Kidney epithelial cell (primary cell): ENCODE results near the gene USP24. TPM values are rescaled to one million over a fixed set of nuclear protein-coding genes. Genes with fewer than 3 reads are reported as not detected.

Experiments used
- DNase-seq: peaks from one replicate; pipeline ENCODE4 v3.0.0-alpha.2; 2010; ENCODE audit warnings: low read depth
- H3K27me3 ChIP-seq: 2 replicates; pipeline ENCODE4 v1.6.0; 2011; ENCODE audit warnings: low read length; ENCODE audit not compliant: control insufficient read depth, insufficient read depth
- H3K36me3 ChIP-seq: 2 replicates; pipeline ENCODE4 v1.5.1; 2011; ENCODE audit warnings: low read length; ENCODE audit not compliant: control insufficient read depth, insufficient read depth
- H3K4me3 ChIP-seq: 2 replicates; pipeline ENCODE4 v1.5.1; 2011; ENCODE audit warnings: low read depth, mild to moderate bottlenecking, control low read depth, low read length
- total RNA-seq: library from RNA; depleted of rRNA; stranded (reverse); fragments of >200 nt; gene quantifications from 2 replicates; pipeline ENCODE4 v1.2.3, GENCODE V29; 2015
- TF ChIP-seq, protein P1 (sequence below): IDR thresholded peaks from 2 replicates; pipeline ENCODE4 v1.5.1; 2011; ENCODE audit warnings: mild to moderate bottlenecking, moderate library complexity, low read length, control low read depth, inconsistent platforms; ENCODE audit not compliant: insufficient read depth, poor library complexity, severe bottlenecking

USP24 gene
- total RNA-seq, 1 donor from 2014 or later = 27.2 TPM

DNA sequence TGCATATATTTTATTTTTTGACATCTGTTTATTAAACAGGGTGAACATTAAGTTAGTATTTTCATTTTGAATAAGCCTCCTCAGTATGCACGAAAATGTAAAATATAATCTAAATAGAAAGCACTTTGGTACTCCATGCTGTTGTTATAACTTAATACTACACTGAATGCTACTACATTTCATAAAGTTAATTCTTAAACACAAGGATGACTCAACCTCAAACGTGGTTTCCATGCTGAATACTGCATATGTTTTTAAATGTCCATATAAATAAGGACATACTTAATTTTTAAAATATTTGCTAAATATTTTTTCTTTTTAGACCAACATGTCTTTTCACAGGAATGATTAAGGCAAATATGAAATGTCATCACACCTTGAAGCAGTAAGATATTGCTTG, 83.9 kb downstream of the USP24 start:
- Histone ChIP-seq H3K27me3 (no peaks in the 10 kb centered on the region), H3K36me3 (peaks cover 1% of the 10 kb centered on the region), H3K4me3 (no peak overlapping the region)
- TF ChIP-seq, protein P1, sequence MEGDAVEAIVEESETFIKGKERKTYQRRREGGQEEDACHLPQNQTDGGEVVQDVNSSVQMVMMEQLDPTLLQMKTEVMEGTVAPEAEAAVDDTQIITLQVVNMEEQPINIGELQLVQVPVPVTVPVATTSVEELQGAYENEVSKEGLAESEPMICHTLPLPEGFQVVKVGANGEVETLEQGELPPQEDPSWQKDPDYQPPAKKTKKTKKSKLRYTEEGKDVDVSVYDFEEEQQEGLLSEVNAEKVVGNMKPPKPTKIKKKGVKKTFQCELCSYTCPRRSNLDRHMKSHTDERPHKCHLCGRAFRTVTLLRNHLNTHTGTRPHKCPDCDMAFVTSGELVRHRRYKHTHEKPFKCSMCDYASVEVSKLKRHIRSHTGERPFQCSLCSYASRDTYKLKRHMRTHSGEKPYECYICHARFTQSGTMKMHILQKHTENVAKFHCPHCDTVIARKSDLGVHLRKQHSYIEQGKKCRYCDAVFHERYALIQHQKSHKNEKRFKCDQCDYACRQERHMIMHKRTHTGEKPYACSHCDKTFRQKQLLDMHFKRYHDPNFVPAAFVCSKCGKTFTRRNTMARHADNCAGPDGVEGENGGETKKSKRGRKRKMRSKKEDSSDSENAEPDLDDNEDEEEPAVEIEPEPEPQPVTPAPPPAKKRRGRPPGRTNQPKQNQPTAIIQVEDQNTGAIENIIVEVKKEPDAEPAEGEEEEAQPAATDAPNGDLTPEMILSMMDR = no peak
- DNase-seq = no peak

DNA sequence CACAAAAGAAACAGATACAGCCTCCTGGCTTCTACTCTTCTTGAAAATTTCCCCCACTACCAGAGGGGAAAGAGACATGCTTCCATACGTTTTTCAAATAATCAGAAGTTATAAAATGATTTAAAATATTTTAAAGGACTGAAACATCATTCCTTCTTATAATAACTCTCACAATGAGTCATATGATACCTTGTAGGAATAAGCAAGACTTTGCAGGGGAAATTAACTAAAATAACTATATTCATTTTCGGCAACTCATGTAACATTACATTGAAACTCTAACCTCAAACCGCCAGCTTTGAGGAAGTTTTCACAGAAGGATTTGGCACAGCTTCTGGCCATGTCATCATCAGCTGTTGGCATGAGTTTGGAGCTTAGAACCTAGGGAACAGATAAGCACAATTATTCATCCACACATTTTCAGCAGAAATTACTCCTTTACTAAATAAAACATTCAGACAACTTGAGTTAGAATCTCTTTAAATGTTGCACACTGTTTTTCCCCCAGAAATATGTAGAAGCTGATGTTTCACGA, 85.9 kb downstream of the USP24 start:
- no peak for DNase-seq
- H3K4me3 ChIP-seq = no peak overlapping the region
- H3K36me3 ChIP-seq = peaks cover 1% of the 10 kb centered on the region

DNA sequence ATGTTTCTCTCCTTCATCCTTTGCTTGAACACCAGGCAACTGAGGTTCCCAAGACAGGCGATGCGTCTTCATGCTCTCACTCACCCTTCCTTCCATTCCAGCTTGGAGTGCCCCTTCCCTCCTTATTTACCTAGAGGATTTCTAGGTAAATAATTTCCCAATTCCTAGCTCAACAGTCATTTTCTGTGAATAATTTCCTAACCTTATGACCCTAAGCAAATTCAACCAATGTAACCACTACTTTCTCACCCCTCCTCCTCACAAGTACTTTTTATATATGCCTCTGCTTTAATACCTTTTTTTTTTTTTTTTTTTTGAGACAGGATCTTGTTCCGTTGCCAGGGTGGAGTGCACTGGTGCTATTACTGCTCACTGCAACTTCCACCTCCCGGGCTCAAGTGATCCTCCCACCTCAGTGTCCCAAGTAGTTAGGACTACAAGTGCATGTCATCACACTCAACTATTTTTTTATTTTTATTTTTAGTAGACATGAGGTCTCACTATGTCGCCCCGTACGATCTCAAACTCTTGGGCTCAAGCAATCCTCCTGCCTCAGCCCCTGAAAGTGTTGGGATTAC, 86.7 kb downstream of the USP24 start:
- TF ChIP-seq, protein P1 = no peak

More for the DNA sequence above, 85.9 kb downstream of the USP24 start:
- H3K27me3 ChIP-seq = no peaks in the 10 kb centered on the region
- TF ChIP-seq, protein P1 = no peak

DNA sequence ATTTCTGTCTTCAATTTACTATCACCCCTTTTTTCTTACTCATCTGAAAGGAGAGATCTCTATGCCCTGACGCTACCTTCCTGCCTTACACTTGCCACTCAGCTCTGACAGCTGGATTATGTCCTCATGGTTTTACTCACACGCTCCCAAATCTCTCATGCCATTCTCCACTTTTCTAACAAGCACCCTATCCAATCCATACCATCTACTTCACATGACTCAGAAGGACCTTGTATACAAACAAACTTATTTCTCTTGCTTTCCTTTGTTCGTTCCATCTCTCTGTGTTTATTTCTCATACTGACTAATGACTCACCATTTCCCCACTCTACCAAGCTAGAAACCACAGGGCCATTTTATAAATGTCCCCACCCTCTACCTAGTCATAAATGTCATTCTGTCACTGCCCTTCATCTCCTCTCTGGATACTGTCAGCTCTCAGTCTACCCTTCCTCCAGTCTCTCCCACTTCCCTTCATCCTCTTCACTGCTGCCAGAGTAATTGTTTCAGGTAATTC, 87.3 kb downstream of the USP24 start:
- H3K36me3 ChIP-seq = peaks cover 1% of the 10 kb centered on the region
- H3K4me3 ChIP-seq = no peak overlapping the region
- DNase-seq = no peak
- H3K27me3 ChIP-seq = no peaks in the 10 kb centered on the region
- TF ChIP-seq, protein P1 = no peak

More for the DNA sequence above, 86.7 kb downstream of the USP24 start:
- H3K27me3 ChIP-seq = no peaks in the 10 kb centered on the region
- H3K4me3 ChIP-seq = no peak overlapping the region
- DNase-seq = no peak
- peaks cover 1% of the 10 kb centered on the region for H3K36me3 ChIP-seq

DNA sequence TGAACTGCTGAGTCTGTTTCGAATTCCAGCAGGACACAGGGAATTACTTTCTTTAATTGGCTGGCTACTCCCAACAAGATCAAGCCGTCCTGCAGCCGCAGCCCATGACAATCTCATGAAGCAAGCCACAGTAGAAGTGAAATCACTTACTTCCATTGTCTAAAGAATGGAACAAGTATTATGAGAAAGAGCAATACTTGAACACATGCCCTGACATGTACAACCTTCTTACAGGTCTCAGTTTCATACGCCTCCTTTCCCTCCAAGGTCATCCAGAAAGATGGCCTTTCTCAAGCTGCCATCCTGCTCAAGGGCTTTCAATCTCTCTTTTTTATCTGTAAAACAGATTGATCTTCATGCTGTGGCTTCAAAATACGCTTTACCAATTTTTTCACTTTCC, 90.7 kb downstream of the USP24 start:
- TF ChIP-seq, protein P1 = no peak
- DNase-seq = no peak
- Histone ChIP-seq H3K4me3 (no peak overlapping the region), H3K27me3 (no peaks in the 10 kb centered on the region), H3K36me3 (peaks cover 2% of the 10 kb centered on the region)

DNA sequence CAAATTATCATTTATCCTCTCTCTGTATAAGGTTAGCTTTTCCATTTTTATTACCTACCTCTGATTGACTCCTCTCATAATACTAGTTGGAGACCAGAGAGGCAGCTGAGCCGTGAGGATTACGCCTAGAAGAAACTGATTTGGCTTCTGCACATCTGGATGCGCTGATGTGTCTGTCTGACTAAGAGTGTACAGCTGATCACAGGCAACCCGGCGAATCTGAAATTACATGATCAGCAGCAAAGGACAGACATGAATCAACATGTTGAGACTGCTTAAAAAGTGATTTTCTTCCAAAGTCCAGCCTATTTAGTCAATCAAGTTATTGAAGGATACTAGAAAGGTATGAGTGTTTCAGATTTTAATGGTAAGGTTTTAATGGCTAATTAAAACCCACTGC, 94.6 kb downstream of the USP24 start:
- peaks cover 2% of the 10 kb centered on the region for H3K36me3 ChIP-seq
- TF ChIP-seq, protein P1 = no peak
- no peaks in the 10 kb centered on the region for H3K27me3 ChIP-seq
- no peak overlapping the region for H3K4me3 ChIP-seq
- no peak for DNase-seq
